ENCODE results near the gene PHF24.

DNA sequence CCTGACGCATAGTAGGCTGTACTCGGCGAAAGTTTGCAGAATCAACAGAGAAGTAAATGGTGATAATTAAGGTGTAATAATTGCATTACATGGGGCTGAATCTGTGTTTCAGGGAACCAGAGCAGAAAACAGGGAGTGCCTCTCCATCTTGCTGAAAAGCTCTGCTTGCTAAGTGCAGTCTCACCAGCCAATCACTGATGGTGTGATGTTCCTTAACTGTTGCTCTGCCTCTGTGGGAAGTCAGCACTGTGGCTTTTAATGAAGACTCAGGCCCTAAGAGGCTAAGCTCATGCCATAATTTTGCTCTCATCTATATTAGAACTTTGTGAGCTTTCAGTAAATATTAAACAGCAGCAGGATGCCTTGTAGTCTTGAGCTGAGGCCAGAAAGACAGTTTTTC lies 4.5 kb downstream of the PHF24 start:
- TF ChIP-seq KLF5 (IDR thresholded peaks at IDR 0.05; ENCODE audit: partially characterized antibody) (no peak), HDAC6 (IDR thresholded peaks at IDR 0.05; ENCODE audit: unreplicated experiment) (no peak), ZZZ3 (IDR thresholded peaks at IDR 0.05; ENCODE audit: control insufficient read depth, insufficient read length, low read depth) (no peak), RFX5 (IDR thresholded peaks at IDR 0.05; ENCODE audit: low read depth, low read length) (no peak), SMC3 (IDR thresholded peaks at IDR 0.05; ENCODE audit: borderline replicate concordance, low read length) (no peak), NR2C1 (IDR thresholded peaks at IDR 0.05) (no peak), POLR2A (IDR thresholded peaks at IDR 0.05; ENCODE audit: low read depth, low read length) (no peak), SPI1 (IDR thresholded peaks at IDR 0.05; ENCODE audit: borderline replicate concordance, insufficient read depth, low read depth, low read length) (no peak)
- TF ChIP-seq, protein P1, sequence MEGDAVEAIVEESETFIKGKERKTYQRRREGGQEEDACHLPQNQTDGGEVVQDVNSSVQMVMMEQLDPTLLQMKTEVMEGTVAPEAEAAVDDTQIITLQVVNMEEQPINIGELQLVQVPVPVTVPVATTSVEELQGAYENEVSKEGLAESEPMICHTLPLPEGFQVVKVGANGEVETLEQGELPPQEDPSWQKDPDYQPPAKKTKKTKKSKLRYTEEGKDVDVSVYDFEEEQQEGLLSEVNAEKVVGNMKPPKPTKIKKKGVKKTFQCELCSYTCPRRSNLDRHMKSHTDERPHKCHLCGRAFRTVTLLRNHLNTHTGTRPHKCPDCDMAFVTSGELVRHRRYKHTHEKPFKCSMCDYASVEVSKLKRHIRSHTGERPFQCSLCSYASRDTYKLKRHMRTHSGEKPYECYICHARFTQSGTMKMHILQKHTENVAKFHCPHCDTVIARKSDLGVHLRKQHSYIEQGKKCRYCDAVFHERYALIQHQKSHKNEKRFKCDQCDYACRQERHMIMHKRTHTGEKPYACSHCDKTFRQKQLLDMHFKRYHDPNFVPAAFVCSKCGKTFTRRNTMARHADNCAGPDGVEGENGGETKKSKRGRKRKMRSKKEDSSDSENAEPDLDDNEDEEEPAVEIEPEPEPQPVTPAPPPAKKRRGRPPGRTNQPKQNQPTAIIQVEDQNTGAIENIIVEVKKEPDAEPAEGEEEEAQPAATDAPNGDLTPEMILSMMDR (IDR thresholded peaks at IDR 0.05 in 2 of 3, conservative IDR thresholded peaks at IDR 0.05 in 1 of 3; ENCODE audit: control insufficient read depth in 2 of 3, extremely low read depth in 1 of 3, insufficient read depth in 1 of 3, low read depth in 3 of 3, low read length in 3 of 3): no peak
- TF ChIP-seq, protein P2, sequence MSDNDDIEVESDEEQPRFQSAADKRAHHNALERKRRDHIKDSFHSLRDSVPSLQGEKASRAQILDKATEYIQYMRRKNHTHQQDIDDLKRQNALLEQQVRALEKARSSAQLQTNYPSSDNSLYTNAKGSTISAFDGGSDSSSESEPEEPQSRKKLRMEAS (IDR thresholded peaks at IDR 0.05; ENCODE audit: low read depth, low read length): no peak
